Tibial artery (tissue), 4 donors: ENCODE data around the gene FAM72B.
A peak's percentile ranks its signal among the peaks of the same experiment; 100 is the strongest.
"Not testable (repeated sequence)": the region's sequence is repeated elsewhere in the genome, so short reads cannot be mapped to it uniquely, and the experiment has no call there.

ENCODE experiments used
- DNase-seq, 2 donors: peaks; one replicate each; pipeline ENCODE4 v3.0.0-alpha.2; 2019
- H3K27ac ChIP-seq, 2 donors: fragments of 200-600 bp; sonication (generic) in 1 of 2; 1 replicate in 1 of 2; 2 replicates in 1 of 2; pipeline ENCODE4 v1.5.1; 2018 to 2019; ENCODE audit warnings: mild to moderate bottlenecking in 1 of 2
- H3K27me3 ChIP-seq, 2 donors: fragments of 200-600 bp; sonication (generic) in 1 of 2; one replicate each; pipeline versions ENCODE4 v1.5.1 to v1.6.0; 2016 to 2019
- H3K36me3 ChIP-seq, 3 donors: fragments of 200-600 bp; sonication (generic) in 2 of 3; one replicate each; pipeline ENCODE4 v1.5.1; 2016 to 2019; ENCODE audit warnings: mild to moderate bottlenecking in 2 of 3
- H3K4me1 ChIP-seq, 4 donors: fragments of 200-600 bp; sonication (generic) in 2 of 4; 1 replicate in 3 of 4; 2 replicates in 1 of 4; pipeline ENCODE4 v1.5.1; 2016 to 2019
- H3K4me3 ChIP-seq, 2 donors: fragments of 200-600 bp; sonication (generic) in 1 of 2; 1 replicate in 1 of 2; 2 replicates in 1 of 2; pipeline ENCODE4 v1.5.1; 2018 to 2019; ENCODE audit warnings: mild to moderate bottlenecking in 2 of 2
- H3K9me3 ChIP-seq, 3 donors: fragments of 200-600 bp; sonication (generic) in 1 of 3; one replicate each; pipeline ENCODE4 v1.5.1; 2016 to 2019
- intact Hi-C: fragments of 100-400 bp; cut with DNase I; formaldehyde crosslinking; loops from one replicate; pipeline ENCODE4 v1.15.0; 2023; ENCODE audit warnings: low total_unique reads

The FAM72B gene

GRCh38 chr1:121184290-121185127, at the start of gene FAM72B, which contains the start of gene SRGAP2C:
Gene FAM72B, minus strand, starts transcription at chr1:121184340. Its CDS starts 851 bp downstream, at chr1:121183489.
Gene SRGAP2C, plus strand, starts transcription at chr1:121184975. Its CDS starts 2,472 bp downstream, at chr1:121187447.
- H3K4me3 ChIP-seq: peak within 1 kb of the TSS; percentile 53 to 54

DNA sequence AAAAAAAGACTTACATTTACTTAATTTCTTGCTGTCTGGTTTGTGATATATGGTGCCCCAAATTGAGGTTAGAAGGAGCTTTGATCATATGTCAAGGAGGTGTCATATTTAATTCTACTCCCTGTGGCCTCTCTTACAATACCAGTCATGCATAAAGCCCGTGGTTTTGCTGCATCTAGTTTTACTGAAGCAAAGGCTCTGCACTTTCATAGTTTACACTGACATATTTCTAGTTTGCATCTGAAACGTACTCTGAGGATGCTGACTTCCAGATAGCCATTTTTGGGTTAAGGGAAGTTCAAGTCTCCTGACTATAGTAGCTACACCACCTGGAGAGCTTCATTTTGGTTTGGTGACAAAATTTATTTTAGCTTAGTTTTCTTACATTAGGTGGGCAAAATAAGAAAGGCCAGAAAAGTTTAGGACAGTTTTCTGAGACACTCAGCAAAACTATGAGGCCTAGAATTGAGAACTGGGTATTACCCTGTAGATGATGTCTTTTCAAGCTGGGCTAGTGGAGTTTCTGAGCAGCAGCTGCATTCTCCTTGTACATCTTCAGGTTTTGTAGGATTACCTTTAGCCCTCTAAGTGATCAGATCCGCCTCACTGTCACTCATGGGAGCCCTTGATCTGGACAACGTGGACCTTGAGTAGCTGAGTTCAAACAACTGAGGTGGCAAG, 48.4 kb upstream of the FAM72B start:
- H3K36me3 ChIP-seq, intact Hi-C loops, H3K27me3 ChIP-seq, H3K9me3 ChIP-seq, H3K4me3 ChIP-seq, H3K27ac ChIP-seq, H3K4me1 ChIP-seq, DNase-seq: not testable (repeated sequence)

More at GRCh38 chr1:121184290-121185127, at the start of gene FAM72B, which contains the start of gene SRGAP2C:
- DNase-seq: peak; percentile 98 to 99
- H3K36me3 ChIP-seq, H3K27me3 ChIP-seq, H3K9me3 ChIP-seq, H3K4me1 ChIP-seq, intact Hi-C loops: not testable (repeated sequence)
- peak within 1 kb of the TSS; percentile 77 to 78 for H3K27ac ChIP-seq

GRCh38 chr1:121230636-121231035, 46.5 kb upstream of the FAM72B start:
- intact Hi-C loops, H3K4me3 ChIP-seq, H3K36me3 ChIP-seq, H3K27me3 ChIP-seq, H3K27ac ChIP-seq, DNase-seq, H3K9me3 ChIP-seq, H3K4me1 ChIP-seq: not testable (repeated sequence)

DNA sequence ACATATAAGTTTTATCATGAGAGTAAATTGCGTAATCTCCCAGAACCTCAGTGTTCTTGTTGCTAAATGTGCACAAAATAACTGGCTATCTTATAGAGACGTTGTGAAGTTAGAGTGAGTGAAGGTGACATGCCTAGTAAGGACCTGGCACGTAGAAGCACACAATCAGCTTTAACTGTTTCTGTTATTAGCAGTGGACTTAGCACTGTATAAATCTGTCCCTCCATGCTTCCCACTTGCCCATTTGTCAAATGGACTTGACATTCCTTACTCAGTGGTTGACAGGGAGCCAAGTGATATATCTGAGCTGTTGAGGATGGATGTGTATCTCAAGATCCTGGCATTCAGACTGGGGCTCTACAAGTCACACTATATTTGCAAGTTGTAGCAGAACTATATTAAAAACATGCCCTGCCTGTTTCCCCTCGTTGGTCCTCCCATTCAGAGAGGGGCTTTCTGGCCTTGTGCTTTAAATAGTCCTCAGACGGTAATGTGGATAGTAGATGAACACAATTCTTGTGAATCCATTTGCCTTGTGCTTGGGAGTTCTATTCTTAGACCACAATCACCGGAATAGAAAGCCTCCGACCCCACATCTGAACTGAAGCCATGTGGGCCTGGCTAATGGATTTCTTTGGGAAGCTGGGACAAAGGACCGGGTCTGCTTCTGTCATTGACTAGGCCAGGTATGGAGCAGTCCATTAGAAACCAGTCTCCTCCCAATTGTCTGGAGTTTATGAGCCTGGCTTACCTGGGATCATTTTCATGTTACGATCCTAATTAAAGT, 43.6 kb upstream of the FAM72B start:
- H3K27ac ChIP-seq, H3K9me3 ChIP-seq: not testable (repeated sequence)

GRCh38 chr1:121226925-121227324, 42.8 kb upstream of the FAM72B start:
- H3K9me3 ChIP-seq, H3K4me1 ChIP-seq, H3K27ac ChIP-seq, DNase-seq, H3K36me3 ChIP-seq, H3K27me3 ChIP-seq, H3K4me3 ChIP-seq, intact Hi-C loops: not testable (repeated sequence)

More for the DNA sequence above, 43.6 kb upstream of the FAM72B start:
- H3K4me1 ChIP-seq, H3K36me3 ChIP-seq, H3K27me3 ChIP-seq, DNase-seq, intact Hi-C loops, H3K4me3 ChIP-seq: not testable (repeated sequence)

DNA sequence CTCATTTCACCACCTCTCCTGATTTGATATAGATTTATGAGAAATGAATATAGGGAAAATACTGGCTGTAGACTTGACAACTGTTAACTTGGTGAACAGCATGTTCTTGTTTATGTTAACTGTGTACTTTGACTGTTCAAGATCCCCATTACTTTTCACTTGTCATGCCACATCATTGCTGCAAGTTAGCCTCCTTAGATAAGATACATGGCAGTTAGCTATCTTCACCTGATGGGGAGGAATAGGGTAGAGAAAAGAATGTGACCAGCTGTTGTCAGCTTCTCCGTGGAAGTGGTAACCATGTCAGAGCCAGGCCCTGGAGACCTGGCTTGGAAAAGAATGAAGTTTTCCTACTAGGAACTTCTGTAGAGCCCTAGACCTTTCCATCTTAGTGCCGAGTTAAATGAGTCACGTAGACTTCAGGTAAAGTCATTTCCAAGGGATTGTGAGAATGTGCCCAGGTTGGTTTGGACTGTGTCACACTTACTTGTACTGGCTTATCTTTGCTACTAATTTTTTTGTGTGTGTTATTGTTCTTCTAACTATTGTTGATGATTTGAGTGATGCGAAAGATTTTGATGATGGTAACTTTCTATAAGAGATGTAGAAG, 42.3 kb upstream of the FAM72B start:
- DNase-seq: not testable (repeated sequence)

DNA sequence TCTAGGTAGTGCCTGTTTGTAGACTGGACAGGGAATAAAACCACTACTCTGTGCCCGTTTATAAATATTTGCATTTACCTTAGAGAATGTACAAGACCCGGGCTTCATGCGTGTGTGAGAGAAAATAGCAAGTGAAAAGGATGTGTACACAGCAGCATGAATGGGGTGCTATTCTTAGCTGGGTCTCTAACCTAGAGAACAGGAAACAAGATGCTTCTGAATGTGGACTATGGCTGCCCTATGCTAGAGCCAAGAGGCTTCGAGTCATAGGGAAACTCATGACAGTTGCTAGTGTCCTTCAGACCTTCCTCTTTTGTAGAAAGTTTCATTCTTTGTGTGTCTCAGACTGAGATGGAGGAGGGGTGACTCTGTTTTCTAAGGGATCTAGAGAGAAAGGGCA, 40.6 kb upstream of the FAM72B start:
- intact Hi-C loops, H3K27me3 ChIP-seq, H3K36me3 ChIP-seq, H3K4me1 ChIP-seq, DNase-seq, H3K9me3 ChIP-seq, H3K27ac ChIP-seq, H3K4me3 ChIP-seq: not testable (repeated sequence)

More for the DNA sequence above, 42.3 kb upstream of the FAM72B start:
- intact Hi-C loops, H3K4me3 ChIP-seq, H3K27me3 ChIP-seq, H3K9me3 ChIP-seq, H3K36me3 ChIP-seq, H3K27ac ChIP-seq, H3K4me1 ChIP-seq: not testable (repeated sequence)

DNA sequence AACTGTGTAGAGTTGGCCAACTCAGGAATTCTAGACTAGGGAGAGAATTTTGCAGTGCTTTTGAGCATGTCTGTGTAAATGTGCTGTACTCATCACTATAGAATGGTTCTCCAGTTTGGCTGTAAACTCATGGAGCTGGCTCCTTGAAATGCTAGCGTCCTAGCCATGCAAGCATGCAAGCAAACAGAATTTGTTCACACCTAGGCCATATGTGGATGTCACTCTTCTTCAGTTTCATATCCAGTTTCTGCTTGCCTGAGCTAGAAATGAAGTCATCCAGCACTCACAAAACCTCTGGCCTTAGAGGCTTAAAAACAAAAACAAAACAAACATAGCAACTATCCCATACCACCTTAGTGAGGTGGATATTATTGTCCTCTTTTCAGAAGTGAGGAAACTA, 37.6 kb upstream of the FAM72B start:
- DNase-seq, H3K36me3 ChIP-seq, H3K4me1 ChIP-seq, H3K27ac ChIP-seq, intact Hi-C loops, H3K27me3 ChIP-seq, H3K9me3 ChIP-seq, H3K4me3 ChIP-seq: not testable (repeated sequence)

GRCh38 chr1:121216676-121217075, 32.5 kb upstream of the FAM72B start:
- H3K9me3 ChIP-seq, intact Hi-C loops: not testable (repeated sequence)

GRCh38 chr1:121215699-121216417, 31.7 kb upstream of the FAM72B start:
- intact Hi-C loops, H3K27me3 ChIP-seq: not testable (repeated sequence)

More at GRCh38 chr1:121216676-121217075, 32.5 kb upstream of the FAM72B start:
- H3K4me1 ChIP-seq, H3K27me3 ChIP-seq, H3K36me3 ChIP-seq, H3K27ac ChIP-seq, DNase-seq, H3K4me3 ChIP-seq: not testable (repeated sequence)

GRCh38 chr1:121214544-121215156, 30.5 kb upstream of the FAM72B start:
- H3K9me3 ChIP-seq, H3K27me3 ChIP-seq, intact Hi-C loops, H3K27ac ChIP-seq, H3K4me3 ChIP-seq, DNase-seq, H3K4me1 ChIP-seq, H3K36me3 ChIP-seq: not testable (repeated sequence)

More at GRCh38 chr1:121215699-121216417, 31.7 kb upstream of the FAM72B start:
- H3K36me3 ChIP-seq, H3K27ac ChIP-seq, H3K9me3 ChIP-seq, H3K4me3 ChIP-seq, DNase-seq, H3K4me1 ChIP-seq: not testable (repeated sequence)

GRCh38 chr1:121213491-121213890, 29.4 kb upstream of the FAM72B start:
- DNase-seq, intact Hi-C loops: not testable (repeated sequence)

More at GRCh38 chr1:121213491-121213890, 29.4 kb upstream of the FAM72B start:
- H3K4me1 ChIP-seq, H3K36me3 ChIP-seq, H3K9me3 ChIP-seq, H3K4me3 ChIP-seq, H3K27me3 ChIP-seq, H3K27ac ChIP-seq: not testable (repeated sequence)
